ENCODE data around the gene MYO3B.
"Not testable (repeated sequence)": the region's sequence is repeated elsewhere in the genome, so short reads cannot be mapped to it uniquely, and the experiment has no call there.

Gene MYO3B

DNA sequence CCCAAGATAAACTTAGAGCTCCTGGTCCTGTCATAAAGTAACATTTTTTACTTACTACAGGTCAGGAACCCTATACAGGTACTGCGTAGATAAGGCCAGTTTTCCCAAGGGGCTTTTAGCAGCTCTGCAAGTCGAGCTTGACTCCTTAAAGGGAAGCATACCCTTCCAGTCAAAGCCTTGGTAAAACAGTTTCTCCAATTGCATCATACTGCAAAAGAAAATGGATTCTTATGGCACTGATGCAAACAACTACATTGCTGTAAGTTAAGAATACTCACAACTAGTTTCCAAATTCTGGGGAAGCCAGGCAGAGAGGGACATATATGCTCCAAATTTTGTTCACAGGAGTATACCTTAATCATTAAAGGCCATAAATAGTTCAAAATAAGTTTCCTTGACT lies 31.0 kb downstream of the MYO3B start:
- no peak for DNase-seq (ENCODE audit: low read depth)

GRCh38 chr2:170212625-170213280 lies 34.8 kb downstream of the MYO3B start:
- DNase-seq (ENCODE audit: low read depth): no peak

DNA sequence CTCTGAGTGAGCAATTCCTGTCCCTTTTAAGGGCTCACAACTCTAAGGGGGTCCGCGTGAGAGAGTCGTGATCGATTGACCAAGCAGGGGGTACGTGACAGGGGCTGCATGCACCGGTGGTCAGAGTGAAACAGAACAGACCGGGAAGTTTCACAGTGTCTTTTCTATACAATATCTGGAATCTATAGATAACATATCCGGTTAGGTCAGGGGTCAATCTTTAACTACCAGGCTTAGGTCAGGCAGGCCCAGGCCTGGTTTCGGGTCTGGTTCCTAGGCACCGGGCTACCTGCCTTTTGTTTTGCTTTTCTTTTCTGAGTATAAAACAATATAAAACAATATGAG lies 35.3 kb downstream of the MYO3B start:
- not testable (repeated sequence) for DNase-seq (ENCODE audit: low read depth)

- DNase-seq (ENCODE audit: low read depth): no peak
Measured at GRCh38 chr2:170213651-170214050, 35.7 kb downstream of the MYO3B start.

GRCh38 chr2:170214309-170214948 lies 36.5 kb downstream of the MYO3B start:
- DNase-seq (ENCODE audit: low read depth): no peak

DNA sequence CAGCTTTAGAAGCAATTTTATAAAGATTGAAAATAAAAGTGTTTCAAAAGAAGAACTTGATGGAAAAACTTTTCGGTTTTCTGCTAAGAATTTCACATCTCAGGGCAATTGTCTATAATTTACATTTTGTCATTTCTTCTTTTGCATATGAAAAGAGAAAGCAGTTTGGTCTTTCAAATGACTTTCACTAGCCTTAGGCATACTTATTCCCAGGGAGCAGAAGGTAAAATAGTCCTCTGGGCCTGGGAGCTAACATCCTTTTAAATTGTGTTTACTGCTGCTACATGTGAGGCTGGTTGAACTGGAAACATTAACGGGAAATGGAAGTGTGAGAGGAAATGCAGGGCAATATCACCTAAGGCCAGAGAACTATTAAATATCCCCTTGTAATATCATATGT lies 37.1 kb downstream of the MYO3B start:
- DNase-seq (ENCODE audit: low read depth): no peak

DNA sequence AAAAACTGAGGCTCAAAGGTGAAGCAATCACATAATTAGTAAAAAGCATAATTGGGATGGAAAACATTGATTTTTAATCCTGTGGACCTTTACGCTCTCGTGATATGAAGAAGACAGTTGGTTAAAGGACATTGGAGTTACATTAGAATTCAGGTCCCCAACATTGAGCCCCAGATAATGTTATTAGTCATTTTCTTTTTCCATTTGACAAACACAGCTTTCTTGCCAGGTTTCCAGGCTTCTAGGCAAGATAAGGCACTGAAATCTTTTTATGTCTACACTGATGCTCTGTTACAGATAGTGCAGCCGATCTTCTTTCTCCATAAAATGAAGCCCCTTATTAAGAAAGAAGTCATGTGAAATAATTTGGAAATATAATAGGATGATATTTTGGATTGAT lies 38.5 kb downstream of the MYO3B start:
- no peak for DNase-seq (ENCODE audit: low read depth)

DNA sequence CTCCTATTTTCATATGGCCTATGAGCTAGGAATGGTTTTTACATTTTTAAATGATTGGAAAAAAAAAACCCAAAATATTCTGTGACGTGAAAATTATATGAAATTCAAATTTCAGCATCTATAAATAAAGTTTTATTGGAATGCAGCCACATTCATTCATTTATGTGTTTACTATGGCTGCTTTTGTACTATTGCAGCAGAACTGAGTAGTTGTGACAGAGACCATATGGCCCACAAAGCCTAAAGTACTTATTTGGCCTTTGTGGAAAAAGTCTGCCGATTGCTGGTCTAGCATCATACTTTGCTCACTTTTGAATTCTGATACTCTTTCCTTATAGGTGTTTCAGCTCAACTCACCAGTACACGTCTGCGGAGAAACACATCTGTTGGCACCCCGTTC lies 39.0 kb downstream of the MYO3B start:
- no peak for DNase-seq (ENCODE audit: low read depth)

DNA sequence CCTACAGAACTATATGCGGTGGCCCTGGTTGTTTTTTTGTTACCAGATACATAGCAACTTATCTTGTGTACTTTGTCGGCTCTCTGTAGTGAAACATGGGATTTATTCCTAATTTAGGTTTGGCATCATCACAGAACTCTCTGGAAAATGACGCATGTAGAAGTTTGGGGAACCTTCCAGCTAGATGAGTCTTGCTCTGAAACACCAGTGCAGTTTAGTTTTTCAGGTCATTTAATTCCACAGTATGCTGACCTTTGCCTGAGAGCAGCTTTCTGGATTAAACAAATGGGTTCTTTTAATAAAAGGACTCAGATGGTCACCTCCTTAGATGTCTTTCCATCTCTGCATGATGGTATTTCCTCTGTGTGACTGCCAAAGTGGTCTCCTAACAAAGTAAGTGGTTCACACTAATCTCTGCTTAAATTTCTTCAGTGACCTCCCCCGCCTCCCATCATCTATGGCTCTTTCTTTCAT lies 39.9 kb downstream of the MYO3B start:
- DNase-seq (ENCODE audit: low read depth): no peak

- no peak for DNase-seq (ENCODE audit: low read depth)
Measured at GRCh38 chr2:170218456-170218855, 40.5 kb downstream of the MYO3B start.

GRCh38 chr2:170218931-170219330 lies 41.0 kb downstream of the MYO3B start:
- DNase-seq (ENCODE audit: low read depth): no peak

DNA sequence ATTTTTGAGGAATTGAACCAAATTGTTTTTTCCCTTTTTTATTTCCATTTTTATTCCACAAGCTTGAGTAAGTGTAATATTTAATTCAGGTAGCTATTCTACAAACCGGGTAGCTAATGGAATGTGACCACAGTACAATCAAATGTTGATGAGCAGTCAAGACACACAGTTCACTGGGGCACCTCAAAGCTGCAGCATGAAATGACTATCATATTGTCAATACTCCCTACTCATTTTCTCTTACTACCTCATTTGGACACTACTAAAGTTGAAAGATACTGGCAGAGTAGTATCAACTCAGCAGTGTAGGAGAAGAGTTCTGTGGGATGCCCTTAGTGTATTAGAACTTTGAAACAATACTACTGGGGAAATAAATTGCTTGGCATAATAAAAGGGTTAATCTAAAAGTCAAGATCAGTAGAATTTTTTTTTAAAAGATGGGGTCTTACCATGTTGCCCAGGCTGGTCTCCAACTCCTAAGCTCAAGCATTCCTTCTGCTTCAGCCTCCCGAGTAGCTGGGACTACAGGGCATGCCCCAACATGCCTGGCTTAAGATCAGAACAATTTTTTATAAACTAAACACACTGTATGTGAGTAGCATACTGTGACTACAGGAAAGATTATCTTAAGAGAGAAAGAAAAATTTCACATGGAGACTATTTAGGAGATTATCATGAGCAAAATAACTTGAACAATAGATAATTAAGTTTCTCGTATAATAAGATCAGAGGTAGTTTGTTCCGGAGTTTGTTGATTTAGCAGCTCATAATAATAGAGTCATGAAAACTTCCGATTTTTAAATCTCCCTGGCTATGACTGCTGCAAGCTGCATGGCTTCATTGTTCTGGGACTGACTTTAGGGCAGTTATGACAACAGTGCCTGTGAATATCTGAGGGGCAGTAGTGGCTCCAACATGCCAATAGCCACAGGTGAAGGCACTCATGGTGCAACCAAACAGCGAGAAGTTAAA lies 43.7 kb downstream of the MYO3B start:
- no peak for DNase-seq (ENCODE audit: low read depth)

- DNase-seq (ENCODE audit: low read depth): no peak
Measured at GRCh38 chr2:170222298-170222697, 44.4 kb downstream of the MYO3B start.

- no peak for DNase-seq (ENCODE audit: low read depth)
Measured at GRCh38 chr2:170222842-170223241, 44.9 kb downstream of the MYO3B start.

GRCh38 chr2:170224692-170225294 lies 46.8 kb downstream of the MYO3B start:
- DNase-seq (ENCODE audit: low read depth): no peak

GRCh38 chr2:170226216-170226615 lies 48.3 kb downstream of the MYO3B start:
- no peak for DNase-seq (ENCODE audit: low read depth)

GRCh38 chr2:170227507-170227947 lies 49.6 kb downstream of the MYO3B start:
- no peak for DNase-seq (ENCODE audit: low read depth)

GRCh38 chr2:170227951-170228350 lies 50.0 kb downstream of the MYO3B start:
- DNase-seq (ENCODE audit: low read depth): no peak

DNA sequence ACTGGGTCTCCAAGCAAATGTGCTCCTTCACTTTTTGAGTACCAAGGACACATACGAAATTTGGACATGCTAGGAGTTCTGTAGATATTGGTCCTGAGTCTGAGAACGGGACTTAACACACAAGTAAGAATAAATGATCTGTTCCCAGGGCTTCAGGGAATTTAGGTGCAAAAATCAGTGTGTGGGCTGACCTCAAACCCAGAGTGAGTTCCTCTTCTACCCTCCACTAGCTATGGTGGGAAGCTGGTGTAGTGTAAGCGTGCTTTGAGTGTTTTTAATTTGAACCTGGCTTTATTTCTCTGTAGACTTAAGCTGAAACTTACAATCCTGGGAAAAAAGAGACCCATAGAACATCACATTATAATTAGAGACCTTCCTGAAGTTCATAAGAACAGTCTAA lies 50.5 kb downstream of the MYO3B start:
- no peak for DNase-seq (ENCODE audit: low read depth)

DNA sequence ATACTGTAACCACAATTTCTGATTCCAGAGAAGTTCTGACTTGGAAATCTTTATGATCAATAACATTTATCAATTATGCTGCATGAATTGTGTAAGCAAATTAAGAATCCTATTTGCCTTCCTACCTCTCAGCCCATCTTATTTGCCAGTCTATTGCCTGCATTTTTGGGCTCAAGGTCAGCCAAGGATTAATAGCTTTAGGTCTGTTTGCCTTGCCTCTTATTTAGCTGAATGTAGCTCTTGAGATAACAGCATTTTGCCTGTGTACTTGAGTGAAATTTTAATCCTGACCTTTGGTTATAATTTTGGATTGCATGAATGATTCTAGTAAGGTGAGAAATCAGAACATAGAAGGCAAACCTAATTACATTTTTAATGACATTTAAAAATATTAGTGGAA lies 51.2 kb downstream of the MYO3B start:
- DNase-seq (ENCODE audit: low read depth): no peak

GRCh38 chr2:170229744-170230143 lies 51.8 kb downstream of the MYO3B start:
- no peak for DNase-seq (ENCODE audit: low read depth)
